ENCODE measurements around the gene TNC.

DNA sequence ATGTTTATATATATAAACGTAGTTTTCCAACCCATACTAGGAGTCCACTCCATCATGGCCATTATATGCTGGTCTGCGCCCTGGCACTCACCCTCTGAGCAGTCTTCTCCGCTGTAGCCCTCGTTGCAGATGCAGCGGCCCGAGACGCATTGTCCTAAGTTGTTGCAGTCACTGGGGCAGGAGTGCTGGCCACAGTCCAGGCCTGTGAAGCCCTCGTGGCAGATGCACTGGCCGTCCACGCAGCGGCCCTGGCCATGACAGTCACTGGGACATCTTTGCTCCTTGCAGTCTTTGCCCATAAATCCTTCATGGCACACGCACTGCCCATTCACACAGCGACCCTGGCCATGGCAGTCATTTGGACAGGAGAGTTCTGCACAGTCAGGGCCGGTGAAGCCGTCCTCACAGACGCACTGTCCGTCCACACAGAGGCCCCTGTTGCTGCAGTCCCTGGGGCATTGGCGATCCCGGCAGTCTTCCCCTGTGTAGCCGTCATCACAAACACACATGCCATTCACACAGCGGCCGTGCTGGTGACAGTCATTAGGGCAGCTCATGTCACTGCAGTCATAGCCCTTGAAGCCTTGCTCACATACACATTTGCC lies 32.1 kb downstream of the TNC start:
- no peak for TF ChIP-seq POLR2A (IDR thresholded peaks at IDR 0.05; ENCODE audit: low read length)
- TF ChIP-seq GATA1 (IDR thresholded peaks at IDR 0.05; ENCODE audit: low read depth, low read length), result no peak

Data from erythroblast (primary cell).